Testis (tissue), 2 donors: ENCODE results near the gene SMYD3.

Source experiments
- POLR2A ChIP-seq: fragments of 450-650 bp; IDR thresholded peaks from one replicate; pipeline ENCODE4 v1.6.1; 2017; ENCODE audit warnings: antibody characterized with exemption, mild to moderate bottlenecking, moderate library complexity
- TF ChIP-seq, protein P1 (sequence below), 3 experiments: fragments of 450-650 bp in 2 of 3; fragments of 200-600 bp in 1 of 3; sonication (generic) in 1 of 3; IDR thresholded peaks; one replicate each; pipeline ENCODE4 v1.5.1; 2016 to 2019; ENCODE audit warnings: antibody characterized with exemption in 3 of 3, mild to moderate bottlenecking in 2 of 3, moderate library complexity in 1 of 3

- TF ChIP-seq, protein P1, sequence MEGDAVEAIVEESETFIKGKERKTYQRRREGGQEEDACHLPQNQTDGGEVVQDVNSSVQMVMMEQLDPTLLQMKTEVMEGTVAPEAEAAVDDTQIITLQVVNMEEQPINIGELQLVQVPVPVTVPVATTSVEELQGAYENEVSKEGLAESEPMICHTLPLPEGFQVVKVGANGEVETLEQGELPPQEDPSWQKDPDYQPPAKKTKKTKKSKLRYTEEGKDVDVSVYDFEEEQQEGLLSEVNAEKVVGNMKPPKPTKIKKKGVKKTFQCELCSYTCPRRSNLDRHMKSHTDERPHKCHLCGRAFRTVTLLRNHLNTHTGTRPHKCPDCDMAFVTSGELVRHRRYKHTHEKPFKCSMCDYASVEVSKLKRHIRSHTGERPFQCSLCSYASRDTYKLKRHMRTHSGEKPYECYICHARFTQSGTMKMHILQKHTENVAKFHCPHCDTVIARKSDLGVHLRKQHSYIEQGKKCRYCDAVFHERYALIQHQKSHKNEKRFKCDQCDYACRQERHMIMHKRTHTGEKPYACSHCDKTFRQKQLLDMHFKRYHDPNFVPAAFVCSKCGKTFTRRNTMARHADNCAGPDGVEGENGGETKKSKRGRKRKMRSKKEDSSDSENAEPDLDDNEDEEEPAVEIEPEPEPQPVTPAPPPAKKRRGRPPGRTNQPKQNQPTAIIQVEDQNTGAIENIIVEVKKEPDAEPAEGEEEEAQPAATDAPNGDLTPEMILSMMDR (IDR thresholded peaks at IDR 0.05) = no peak
- no peak for TF ChIP-seq POLR2A
Observed at GRCh38 chr1:246309247-246309884, 197.7 kb downstream of the SMYD3 start.
